TTC549 (cell line): ENCODE results near the gene KLF11.
"Not testable (repeated sequence)": the region's sequence is repeated elsewhere in the genome, so short reads cannot be mapped to it uniquely, and the experiment has no call there.

Experiments
- FAIRE-seq: peaks from 2 replicates; lab custom pipeline; 2012; peaks lifted over from hg19 to GRCh38; lab: Jason Lieb, UNC

Gene KLF11

GRCh38 chr2:10026940-10027569 is 16.3 kb upstream of the KLF11 start:
- no peak for FAIRE-seq

- FAIRE-seq: no peak
Observed at GRCh38 chr2:10027660-10028330, 15.6 kb upstream of the KLF11 start.

GRCh38 chr2:10028407-10028987 is 14.9 kb upstream of the KLF11 start:
- no peak for FAIRE-seq

- FAIRE-seq: no peak
Observed at GRCh38 chr2:10028988-10029874, 14.1 kb upstream of the KLF11 start.

GRCh38 chr2:10029875-10030223 is 13.5 kb upstream of the KLF11 start:
- FAIRE-seq: no peak

- FAIRE-seq: no peak
Observed at GRCh38 chr2:10030311-10030736, 13.0 kb upstream of the KLF11 start.

GRCh38 chr2:10030798-10031197 is 12.6 kb upstream of the KLF11 start:
- FAIRE-seq: not testable (repeated sequence)

- FAIRE-seq: no peak
Observed at GRCh38 chr2:10031886-10032745, 11.2 kb upstream of the KLF11 start.

GRCh38 chr2:10032746-10033105 is 10.6 kb upstream of the KLF11 start:
- no peak for FAIRE-seq

- FAIRE-seq: no peak
Observed at GRCh38 chr2:10033251-10034006, 9.9 kb upstream of the KLF11 start.

GRCh38 chr2:10034333-10035052 is 8.9 kb upstream of the KLF11 start:
- FAIRE-seq: no peak

- FAIRE-seq: no peak
Observed at GRCh38 chr2:10035053-10035422, 8.3 kb upstream of the KLF11 start.

GRCh38 chr2:10035633-10036032 is 7.7 kb upstream of the KLF11 start:
- FAIRE-seq: no peak

- no peak for FAIRE-seq
Observed at GRCh38 chr2:10036095-10036884, 7.1 kb upstream of the KLF11 start.

GRCh38 chr2:10038123-10038522 is 5.2 kb upstream of the KLF11 start:
- FAIRE-seq: no peak

GRCh38 chr2:10038716-10039115 is 4.6 kb upstream of the KLF11 start:
- FAIRE-seq: no peak

- no peak for FAIRE-seq
Observed at GRCh38 chr2:10039658-10040410, 3.5 kb upstream of the KLF11 start.

- no peak for FAIRE-seq
Observed at GRCh38 chr2:10041711-10042110, 1.6 kb upstream of the KLF11 start.
